ENCODE measurements around the gene EHMT1.
A peak's percentile ranks its signal among the peaks of the same experiment; 100 is the strongest.
"Not testable (repeated sequence)": the region's sequence is repeated elsewhere in the genome, so short reads cannot be mapped to it uniquely, and the experiment has no call there.

The EHMT1 gene

DNA sequence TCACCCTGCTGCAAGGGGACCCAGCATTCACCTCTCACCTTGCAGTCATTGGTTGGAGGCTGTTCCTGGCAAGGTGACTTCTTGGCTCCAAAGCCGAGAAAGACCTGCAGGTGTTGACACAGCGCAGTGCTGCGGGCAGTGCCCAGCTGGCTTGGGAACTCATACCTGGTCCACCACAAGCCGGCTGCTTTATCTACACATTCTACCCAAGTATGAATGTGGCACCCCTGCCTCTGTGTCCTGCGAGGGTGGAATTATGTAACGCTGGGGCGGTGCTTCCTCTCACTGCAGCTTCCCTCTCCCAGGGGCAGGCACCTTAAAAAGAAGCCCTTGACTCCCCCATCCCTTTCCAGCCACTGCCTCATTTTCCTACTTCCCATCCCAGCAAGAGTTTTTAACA lies 26.0 kb upstream of the EHMT1 start:
- Histone ChIP-seq H3K4me3 (ENCODE audit: low read length) (no peak overlapping the region), H3K9ac (ENCODE audit: low read depth, low read length) (no peak overlapping the region), H3K36me3 (ENCODE audit: insufficient read depth, low read length) (peaks cover 13% of the 10 kb centered on the region), H3K9me3 (ENCODE audit: insufficient read depth, low read depth, low read length) (no peaks in the 10 kb centered on the region), H3K27me3 (ENCODE audit: insufficient read depth, low read length) (no peaks in the 10 kb centered on the region; the same call in 1 of the 2 replicates), H3K27ac (ENCODE audit: low read depth, low read length) (no peak overlapping the region), H3K4me1 (ENCODE audit: insufficient read depth, low read length) (no peaks in the 10 kb centered on the region)
- WGBS, result 92% methylated on average over 7 of the region's 7 CpGs

DNA sequence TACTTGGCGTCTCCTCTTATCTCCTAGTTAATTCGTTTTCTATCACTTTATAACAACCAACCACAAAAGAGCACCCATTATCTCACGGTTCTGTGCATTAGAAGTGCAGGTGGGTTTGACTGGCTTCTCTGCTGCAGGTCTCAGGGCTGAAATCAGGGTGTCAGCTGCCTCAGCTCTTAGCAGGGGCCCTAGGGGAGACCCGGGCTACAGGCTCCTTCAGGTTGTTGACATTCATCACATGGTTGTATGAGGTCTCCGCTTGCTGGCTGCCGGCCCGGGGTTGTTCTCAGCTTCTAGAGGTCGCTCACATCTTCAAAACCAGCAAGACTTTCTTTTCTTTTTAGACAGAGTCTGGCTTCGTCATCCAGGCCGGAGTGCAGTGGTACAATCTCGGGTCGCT lies 25.6 kb upstream of the EHMT1 start:
- Histone ChIP-seq H3K36me3 (ENCODE audit: insufficient read depth, low read length) (peaks cover 9% of the 10 kb centered on the region), H3K27ac (ENCODE audit: low read depth, low read length) (no peak overlapping the region), H3K4me1 (ENCODE audit: insufficient read depth, low read length) (no peaks in the 10 kb centered on the region), H3K9me3 (ENCODE audit: insufficient read depth, low read depth, low read length) (no peaks in the 10 kb centered on the region), H3K9ac (ENCODE audit: low read depth, low read length) (no peak overlapping the region), H3K27me3 (ENCODE audit: insufficient read depth, low read length) (no peaks in the 10 kb centered on the region; the same call in 1 of the 2 replicates), H3K4me3 (ENCODE audit: low read length) (no peak overlapping the region)
- 92% methylated on average over 12 of the region's 12 CpGs for WGBS

DNA sequence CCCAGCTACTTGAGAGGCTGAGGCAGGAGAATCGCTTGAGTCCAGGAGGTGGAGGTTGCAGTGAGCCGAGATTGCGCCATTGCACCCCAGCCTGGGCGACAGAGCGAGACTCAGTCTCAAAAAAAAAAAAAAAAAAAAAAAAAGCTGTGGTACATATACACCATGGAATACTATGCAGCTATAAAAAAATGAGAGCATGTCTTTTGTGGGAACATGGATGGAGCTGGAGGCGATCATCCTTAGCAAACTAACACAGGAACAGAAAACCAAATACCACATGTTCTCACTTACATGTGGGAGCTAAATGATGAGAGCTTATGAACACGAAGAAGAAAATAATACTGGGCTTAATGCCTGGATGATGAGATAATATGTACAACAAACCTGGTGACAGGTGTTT lies 22.2 kb upstream of the EHMT1 start:
- not testable (repeated sequence) for H3K36me3 ChIP-seq (ENCODE audit: insufficient read depth, low read length); H3K27me3 ChIP-seq (ENCODE audit: insufficient read depth, low read length); H3K27ac ChIP-seq (ENCODE audit: low read depth, low read length); H3K9me3 ChIP-seq (ENCODE audit: insufficient read depth, low read depth, low read length); H3K4me1 ChIP-seq (ENCODE audit: insufficient read depth, low read length); H3K4me3 ChIP-seq (ENCODE audit: low read length); H3K9ac ChIP-seq (ENCODE audit: low read depth, low read length)
- WGBS, result 88% methylated on average over 2 of the region's 7 CpGs

DNA sequence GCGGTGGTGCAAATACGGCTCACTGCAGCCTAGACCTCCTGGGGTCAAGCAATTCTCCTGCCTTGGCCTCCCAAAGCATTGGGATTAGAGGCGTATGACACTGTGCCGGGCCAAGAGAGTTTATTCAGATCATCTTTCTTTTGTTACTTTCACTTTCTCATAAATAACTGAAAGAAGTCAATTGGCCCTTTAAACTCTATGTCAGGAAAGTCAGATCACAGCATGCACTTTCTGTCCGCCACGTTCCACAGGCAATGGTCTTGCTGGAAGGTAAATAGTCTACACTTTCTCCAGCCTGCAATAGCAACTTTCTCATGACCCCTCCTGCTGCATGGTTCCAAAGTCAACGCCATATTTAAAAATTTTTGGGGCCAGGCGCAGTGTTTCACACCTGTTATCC lies 19.9 kb upstream of the EHMT1 start:
- no peak overlapping the region for H3K4me3 ChIP-seq (ENCODE audit: low read length)

GRCh38 chr9:137602661-137603060 lies 16.1 kb upstream of the EHMT1 start:
- WGBS, result 28% methylated on average over 3 of the region's 3 CpGs

More for the DNA sequence above, 19.9 kb upstream of the EHMT1 start:
- Histone ChIP-seq H3K27me3 (ENCODE audit: insufficient read depth, low read length) (peaks cover under 1% of the 10 kb centered on the region; the same call in 1 of the 2 replicates), H3K27ac (ENCODE audit: low read depth, low read length) (no peak overlapping the region), H3K9me3 (ENCODE audit: insufficient read depth, low read depth, low read length) (no peaks in the 10 kb centered on the region), H3K36me3 (ENCODE audit: insufficient read depth, low read length) (no peaks in the 10 kb centered on the region), H3K4me1 (ENCODE audit: insufficient read depth, low read length) (no peaks in the 10 kb centered on the region), H3K9ac (ENCODE audit: low read depth, low read length) (no peak overlapping the region)
- WGBS, result 82% methylated on average over 8 of the region's 8 CpGs

DNA sequence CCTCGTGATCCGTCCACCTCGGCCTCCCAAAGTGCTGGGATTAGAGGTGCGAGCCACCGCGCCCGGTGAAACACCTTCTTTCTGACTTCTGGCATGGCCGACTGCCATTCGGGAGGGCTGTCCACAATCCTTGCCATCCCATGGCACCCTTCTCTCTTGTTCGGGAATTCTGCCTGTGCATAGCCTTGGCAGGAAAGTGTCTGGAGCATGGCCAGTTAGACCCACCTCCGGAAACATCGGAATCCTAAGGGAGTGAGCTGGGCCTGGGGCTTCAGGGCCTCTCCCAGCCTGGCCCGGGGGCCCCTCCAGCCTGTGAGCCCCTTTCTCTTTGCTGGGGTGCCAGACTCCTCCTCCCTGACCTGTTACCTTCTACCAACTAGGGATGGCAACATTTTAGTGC lies 14.9 kb upstream of the EHMT1 start:
- no peaks in the 10 kb centered on the region for H3K4me1 ChIP-seq (ENCODE audit: insufficient read depth, low read length)
- peaks cover 17% of the 10 kb centered on the region for H3K27me3 ChIP-seq (ENCODE audit: insufficient read depth, low read length)
- no peak overlapping the region for H3K27ac ChIP-seq (ENCODE audit: low read depth, low read length)
- H3K4me3 ChIP-seq (ENCODE audit: low read length), result no peak overlapping the region
- 93% methylated on average over 13 of the region's 13 CpGs for WGBS
- H3K36me3 ChIP-seq (ENCODE audit: insufficient read depth, low read length), result no peaks in the 10 kb centered on the region
- H3K9ac ChIP-seq (ENCODE audit: low read depth, low read length), result no peak overlapping the region
- H3K9me3 ChIP-seq (ENCODE audit: insufficient read depth, low read depth, low read length), result no peaks in the 10 kb centered on the region

More at GRCh38 chr9:137602661-137603060, 16.1 kb upstream of the EHMT1 start:
- Histone ChIP-seq H3K4me3 (ENCODE audit: low read length) (no peak overlapping the region), H3K27me3 (ENCODE audit: insufficient read depth, low read length) (peaks cover 17% of the 10 kb centered on the region), H3K36me3 (ENCODE audit: insufficient read depth, low read length) (no peaks in the 10 kb centered on the region), H3K4me1 (ENCODE audit: insufficient read depth, low read length) (no peaks in the 10 kb centered on the region), H3K9ac (ENCODE audit: low read depth, low read length) (no peak overlapping the region), H3K27ac (ENCODE audit: low read depth, low read length) (no peak overlapping the region), H3K9me3 (ENCODE audit: insufficient read depth, low read depth, low read length) (no peaks in the 10 kb centered on the region)

- Histone ChIP-seq H3K9ac (ENCODE audit: low read depth, low read length) (no peak overlapping the region), H3K4me3 (ENCODE audit: low read length) (peak overlapping the region; percentile 39), H3K9me3 (ENCODE audit: insufficient read depth, low read depth, low read length) (no peaks in the 10 kb centered on the region), H3K36me3 (ENCODE audit: insufficient read depth, low read length) (no peaks in the 10 kb centered on the region), H3K27ac (ENCODE audit: low read depth, low read length) (no peak overlapping the region), H3K27me3 (ENCODE audit: insufficient read depth, low read length) (peaks cover 17% of the 10 kb centered on the region), H3K4me1 (ENCODE audit: insufficient read depth, low read length) (no peaks in the 10 kb centered on the region)
- WGBS, result 30% methylated on average over 34 of the region's 49 CpGs
These were observed 14.3 kb upstream of the EHMT1 start for GRCh38 chr9:137604345-137605086.

GRCh38 chr9:137605121-137606004 lies 13.4 kb upstream of the EHMT1 start, which contains the start of gene ARRDC1:
TSS of gene ARRDC1 (plus strand) at chr9:137605686. CDS start at chr9:137605718, 32 bp downstream.
- Histone ChIP-seq H3K27me3 (ENCODE audit: insufficient read depth, low read length) (peaks cover 17% of the 10 kb centered on the region), H3K9me3 (ENCODE audit: insufficient read depth, low read depth, low read length) (no peaks in the 10 kb centered on the region), H3K36me3 (ENCODE audit: insufficient read depth, low read length) (no peaks in the 10 kb centered on the region), H3K9ac (ENCODE audit: low read depth, low read length) (peak within 1 kb of the TSS; percentile 77), H3K4me3 (ENCODE audit: low read length) (peak within 1 kb of the TSS; percentile 82), H3K4me1 (ENCODE audit: insufficient read depth, low read length) (no peaks in the 10 kb centered on the region), H3K27ac (ENCODE audit: low read depth, low read length) (peak within 1 kb of the TSS; percentile 78; the same call in 1 of the 2 replicates)
- under 1% methylated on average over 100 of the region's 111 CpGs for WGBS

DNA sequence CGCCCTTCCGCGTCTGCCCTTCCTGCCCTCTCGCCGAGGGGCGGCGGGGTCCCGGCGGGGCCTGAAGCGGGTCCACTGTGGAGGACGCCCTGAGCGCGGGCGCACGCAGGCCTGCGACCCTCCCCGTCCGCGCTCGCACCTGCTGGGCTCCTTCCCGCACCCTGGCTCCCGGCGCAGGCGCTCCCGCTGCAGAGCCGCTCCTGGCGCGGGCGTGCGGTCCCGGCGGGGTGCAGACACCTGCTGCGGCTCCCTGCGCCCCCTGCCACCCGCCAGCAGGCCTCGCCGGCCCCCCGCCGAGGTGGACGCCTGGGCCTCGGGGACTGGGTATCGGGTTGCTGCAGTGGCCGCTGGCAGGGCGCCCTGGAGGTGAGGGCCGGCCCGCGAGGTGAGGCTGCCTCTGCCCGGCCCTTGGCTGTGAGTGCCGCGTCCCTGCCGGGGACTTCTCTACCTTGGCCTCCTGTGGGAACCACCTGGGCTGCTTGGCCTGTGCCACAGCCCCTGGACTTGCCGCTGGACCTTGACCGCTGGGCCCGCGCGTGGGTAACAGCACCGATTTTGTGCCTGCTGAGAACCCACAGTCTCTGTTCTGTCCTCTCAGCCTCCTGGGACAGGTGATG lies 12.7 kb upstream of the EHMT1 start:
- peak overlapping the region; percentile 78; the same call in 1 of the 2 replicates for H3K27ac ChIP-seq (ENCODE audit: low read depth, low read length)
- H3K4me1 ChIP-seq (ENCODE audit: insufficient read depth, low read length), result no peaks in the 10 kb centered on the region
- no peaks in the 10 kb centered on the region for H3K9me3 ChIP-seq (ENCODE audit: insufficient read depth, low read depth, low read length)
- H3K36me3 ChIP-seq (ENCODE audit: insufficient read depth, low read length), result no peaks in the 10 kb centered on the region
- H3K4me3 ChIP-seq (ENCODE audit: low read length), result peak overlapping the region; percentile 82
- peaks cover 17% of the 10 kb centered on the region for H3K27me3 ChIP-seq (ENCODE audit: insufficient read depth, low read length)
- H3K9ac ChIP-seq (ENCODE audit: low read depth, low read length), result peak overlapping the region; percentile 77
- 6% methylated on average over 57 of the region's 57 CpGs for WGBS

GRCh38 chr9:137606734-137607138 lies 12.1 kb upstream of the EHMT1 start:
- Histone ChIP-seq H3K27ac (ENCODE audit: low read depth, low read length) (no peak overlapping the region), H3K9ac (ENCODE audit: low read depth, low read length) (no peak overlapping the region), H3K36me3 (ENCODE audit: insufficient read depth, low read length) (no peaks in the 10 kb centered on the region), H3K27me3 (ENCODE audit: insufficient read depth, low read length) (peaks cover 17% of the 10 kb centered on the region), H3K4me3 (ENCODE audit: low read length) (peak overlapping the region; percentile 82), H3K4me1 (ENCODE audit: insufficient read depth, low read length) (no peaks in the 10 kb centered on the region; the same call in 1 of the 2 replicates), H3K9me3 (ENCODE audit: insufficient read depth, low read depth, low read length) (no peaks in the 10 kb centered on the region)
- 88% methylated on average over 13 of the region's 13 CpGs for WGBS
